KMS-11 (cell line): ENCODE measurements around the gene UTS2B.

Experiments
- H2AFZ ChIP-seq: fragments of 200-600 bp; sonication (generic); 2 replicates; pipeline ENCODE4 v1.6.1; 2016; ENCODE audit warnings: antibody characterized with exemption, mixed run types, low read depth
- H3K27ac ChIP-seq: fragments of 200-600 bp; sonication (generic); 2 replicates; pipeline ENCODE4 v1.6.1; 2016; ENCODE audit warnings: mild to moderate bottlenecking, mixed run types
- H3K27me3 ChIP-seq: fragments of 200-600 bp; sonication (generic); 2 replicates; pipeline ENCODE4 v1.6.1; 2017; ENCODE audit warnings: mild to moderate bottlenecking, low read depth, mixed run types, moderate library complexity; ENCODE audit not compliant: insufficient read depth
- H3K36me3 ChIP-seq: fragments of 200-600 bp; sonication (generic); 2 replicates; pipeline ENCODE4 v1.6.1; 2017; ENCODE audit warnings: mild to moderate bottlenecking, mixed run types; ENCODE audit not compliant: insufficient read depth
- H3K4me1 ChIP-seq: fragments of 200-600 bp; sonication (generic); 2 replicates; pipeline ENCODE4 v1.6.1; 2016; ENCODE audit warnings: mild to moderate bottlenecking, low read depth, mixed run types; ENCODE audit not compliant: poor library complexity, severe bottlenecking
- H3K4me2 ChIP-seq: fragments of 200-600 bp; sonication (generic); 2 replicates; pipeline ENCODE4 v1.7.0; 2016; ENCODE audit warnings: mild to moderate bottlenecking, mixed run types
- H3K4me3 ChIP-seq: fragments of 200-600 bp; sonication (generic); IDR thresholded peaks from 2 replicates; pipeline ENCODE4 v1.6.1; 2017; ENCODE audit warnings: low read depth, low read length, mixed read lengths; ENCODE audit not compliant: insufficient read depth
- H3K79me2 ChIP-seq: fragments of 200-600 bp; sonication (generic); 2 replicates; pipeline ENCODE4 v1.6.1; 2016; ENCODE audit warnings: low read depth, mixed run types; ENCODE audit not compliant: insufficient read depth
- H3K9ac ChIP-seq: fragments of 200-600 bp; sonication (generic); 2 replicates; pipeline ENCODE4 v1.6.1; 2016; ENCODE audit warnings: mild to moderate bottlenecking, mixed run types
- H4K20me1 ChIP-seq: fragments of 200-600 bp; sonication (generic); 2 replicates; pipeline ENCODE4 v1.6.1; 2016; ENCODE audit warnings: mild to moderate bottlenecking, mixed run types; ENCODE audit not compliant: insufficient read depth
- TF ChIP-seq, protein P1 (sequence below): fragments of 200-600 bp; sonication (generic); conservative IDR thresholded peaks from 2 replicates; pipeline ENCODE4 v1.6.1; 2017; ENCODE audit warnings: low read depth, mild to moderate bottlenecking, antibody characterized with exemption, low read length, moderate library complexity, mixed read lengths

UTS2B gene

DNA sequence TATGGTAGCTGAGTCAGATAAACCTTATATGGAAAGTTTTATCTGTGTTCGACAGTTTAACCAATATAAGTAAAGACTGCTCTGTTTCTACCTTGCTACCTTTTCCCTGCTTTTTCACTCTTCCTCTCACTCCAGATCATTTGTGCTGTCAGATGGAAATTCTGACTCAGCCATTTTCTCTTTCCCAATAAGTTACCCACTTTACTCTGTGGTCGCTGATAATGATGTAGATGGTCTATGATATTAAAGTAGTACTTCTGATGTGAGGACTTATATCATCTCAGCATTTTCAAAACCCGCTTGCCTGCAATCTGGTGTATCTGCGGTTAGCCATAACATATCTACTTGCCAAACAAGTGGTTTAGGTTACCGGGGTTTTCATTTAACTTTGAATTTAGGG is 15.0 kb upstream of the UTS2B start:
- peaks cover 17% of the 10 kb centered on the region for H4K20me1 ChIP-seq
- no peak overlapping the region for H3K9ac ChIP-seq
- H3K4me3 ChIP-seq = no peak overlapping the region
- H3K27me3 ChIP-seq = no peaks in the 10 kb centered on the region
- H3K79me2 ChIP-seq = peaks cover 100% of the 10 kb centered on the region
- TF ChIP-seq, protein P1, sequence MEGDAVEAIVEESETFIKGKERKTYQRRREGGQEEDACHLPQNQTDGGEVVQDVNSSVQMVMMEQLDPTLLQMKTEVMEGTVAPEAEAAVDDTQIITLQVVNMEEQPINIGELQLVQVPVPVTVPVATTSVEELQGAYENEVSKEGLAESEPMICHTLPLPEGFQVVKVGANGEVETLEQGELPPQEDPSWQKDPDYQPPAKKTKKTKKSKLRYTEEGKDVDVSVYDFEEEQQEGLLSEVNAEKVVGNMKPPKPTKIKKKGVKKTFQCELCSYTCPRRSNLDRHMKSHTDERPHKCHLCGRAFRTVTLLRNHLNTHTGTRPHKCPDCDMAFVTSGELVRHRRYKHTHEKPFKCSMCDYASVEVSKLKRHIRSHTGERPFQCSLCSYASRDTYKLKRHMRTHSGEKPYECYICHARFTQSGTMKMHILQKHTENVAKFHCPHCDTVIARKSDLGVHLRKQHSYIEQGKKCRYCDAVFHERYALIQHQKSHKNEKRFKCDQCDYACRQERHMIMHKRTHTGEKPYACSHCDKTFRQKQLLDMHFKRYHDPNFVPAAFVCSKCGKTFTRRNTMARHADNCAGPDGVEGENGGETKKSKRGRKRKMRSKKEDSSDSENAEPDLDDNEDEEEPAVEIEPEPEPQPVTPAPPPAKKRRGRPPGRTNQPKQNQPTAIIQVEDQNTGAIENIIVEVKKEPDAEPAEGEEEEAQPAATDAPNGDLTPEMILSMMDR = no peak
- no peaks in the 10 kb centered on the region for H3K36me3 ChIP-seq
- H3K4me2 ChIP-seq = peak overlapping the region; percentile 33
- no peak overlapping the region for H2AFZ ChIP-seq
- H3K4me1 ChIP-seq = peaks cover 40% of the 10 kb centered on the region
- H3K27ac ChIP-seq = no peak overlapping the region

DNA sequence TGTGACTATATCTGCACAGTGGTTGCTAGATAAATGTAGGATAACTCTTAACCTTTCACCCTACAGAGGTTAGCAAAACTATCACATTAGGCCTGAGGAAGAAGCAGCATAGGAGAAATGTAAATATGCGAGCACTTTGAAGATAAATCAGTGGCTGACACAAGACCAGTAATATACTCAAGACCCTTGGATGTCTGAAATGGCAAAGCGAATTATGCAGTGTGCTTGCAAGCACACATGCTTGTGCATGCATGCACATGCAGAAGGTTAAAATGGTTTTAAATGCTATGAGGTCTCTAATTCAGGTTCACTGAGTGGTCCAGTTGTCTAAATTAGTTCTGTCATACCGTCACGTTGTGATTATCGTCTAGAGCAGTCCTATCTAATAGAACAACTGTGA is 13.6 kb upstream of the UTS2B start:
- Histone ChIP-seq H3K4me1 (peaks cover 41% of the 10 kb centered on the region), H3K9ac (no peak overlapping the region), H3K79me2 (peaks cover 100% of the 10 kb centered on the region), H3K36me3 (no peaks in the 10 kb centered on the region), H3K27ac (no peak overlapping the region), H3K4me3 (no peak overlapping the region), H2AFZ (no peak overlapping the region), H3K27me3 (no peaks in the 10 kb centered on the region), H3K4me2 (no peak overlapping the region), H4K20me1 (peaks cover 10% of the 10 kb centered on the region)
- TF ChIP-seq, protein P1 = no peak

DNA sequence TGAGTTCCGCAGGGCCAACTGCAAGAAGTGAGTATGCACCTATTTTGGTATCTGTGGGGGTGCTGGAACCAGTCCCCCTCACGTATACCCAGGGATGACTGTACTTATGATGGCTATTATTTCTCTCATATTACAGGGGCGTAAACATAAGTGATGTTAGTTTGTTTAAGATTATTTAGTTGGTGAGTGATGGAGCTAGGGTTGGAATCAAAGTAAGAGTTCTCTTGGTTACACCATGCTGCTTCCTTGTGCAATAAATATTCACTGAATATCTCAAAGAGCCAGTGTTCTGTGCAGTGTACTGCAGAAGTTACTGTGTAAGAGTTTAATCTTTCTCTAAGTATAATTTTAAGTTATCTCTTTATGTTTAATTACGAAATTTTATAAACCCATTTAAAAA is 12.8 kb upstream of the UTS2B start:
- Histone ChIP-seq H3K4me2 (no peak overlapping the region), H4K20me1 (peaks cover 8% of the 10 kb centered on the region), H3K9ac (no peak overlapping the region), H3K79me2 (peaks cover 100% of the 10 kb centered on the region), H3K4me3 (no peak overlapping the region), H2AFZ (no peak overlapping the region), H3K27me3 (no peaks in the 10 kb centered on the region), H3K27ac (no peak overlapping the region), H3K36me3 (no peaks in the 10 kb centered on the region), H3K4me1 (peaks cover 42% of the 10 kb centered on the region)
- TF ChIP-seq, protein P1 = no peak

DNA sequence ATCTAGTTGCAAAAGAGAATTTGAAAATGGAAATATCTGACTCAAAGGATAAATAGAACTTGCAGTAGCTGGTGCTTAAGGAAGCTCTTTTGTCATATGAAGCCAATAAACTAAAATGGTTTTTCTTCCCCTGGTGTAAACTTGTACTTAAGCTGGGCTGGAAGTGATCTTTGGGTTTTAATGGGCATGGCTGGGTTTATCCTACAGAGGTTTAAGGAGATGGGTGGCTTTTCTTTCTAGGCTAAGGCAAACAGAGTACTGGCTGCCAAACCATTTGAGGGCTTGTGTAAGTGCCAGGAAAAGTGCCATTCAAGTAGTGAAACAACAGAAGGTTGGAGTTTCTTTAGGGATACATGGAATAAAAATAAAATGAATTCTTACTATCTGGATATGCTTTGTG is 12.1 kb upstream of the UTS2B start:
- no peak overlapping the region for H3K4me3 ChIP-seq
- H3K36me3 ChIP-seq = no peaks in the 10 kb centered on the region
- peaks cover 35% of the 10 kb centered on the region for H3K4me1 ChIP-seq
- H4K20me1 ChIP-seq = peaks cover 4% of the 10 kb centered on the region; the same call in 1 of the 2 replicates
- peaks cover 98% of the 10 kb centered on the region for H3K79me2 ChIP-seq
- no peaks in the 10 kb centered on the region for H3K27me3 ChIP-seq
- TF ChIP-seq, protein P1 = no peak
- H3K9ac ChIP-seq = no peak overlapping the region
- H3K4me2 ChIP-seq = no peak overlapping the region
- H2AFZ ChIP-seq = no peak overlapping the region
- no peak overlapping the region for H3K27ac ChIP-seq
